ENCODE data around the gene RAB8B.

RAB8B gene

GRCh38 chr15:63288342-63288741 is 98.9 kb downstream of the RAB8B start:
- H3K4me3 ChIP-seq, result no peak overlapping the region
- TF ChIP-seq FOXP2 (optimal IDR thresholded peaks at IDR 0.05; ENCODE audit: control extremely low read depth, extremely low read length, insufficient read depth), result no peak
- TF ChIP-seq EZH2 (IDR thresholded peaks at IDR 0.05), result no peak
- no peak for TF ChIP-seq POLR2AphosphoS5 (IDR thresholded peaks at IDR 0.05; ENCODE audit: borderline replicate concordance, low read depth, low read length)
- no peak overlapping the region for H3K27ac ChIP-seq
- H3K9ac ChIP-seq (ENCODE audit: insufficient read length), result no peak overlapping the region
- no peaks in the 10 kb centered on the region for H3K9me3 ChIP-seq (ENCODE audit: low read depth, low read length)
- DNase-seq (ENCODE audit: low read depth, low spot score), result no peak
- no peaks in the 10 kb centered on the region for H3K36me3 ChIP-seq (ENCODE audit: insufficient read depth, low read length)

- Histone ChIP-seq H3K9ac (ENCODE audit: insufficient read length) (no peak overlapping the region), H3K9me3 (ENCODE audit: low read depth, low read length) (no peaks in the 10 kb centered on the region), H3K36me3 (ENCODE audit: insufficient read depth, low read length) (no peaks in the 10 kb centered on the region), H3K27ac (no peak overlapping the region), H3K4me3 (no peak overlapping the region)
- DNase-seq (ENCODE audit: low read depth, low spot score), result peak; percentile 52
- TF ChIP-seq EZH2 (IDR thresholded peaks at IDR 0.05), result no peak
- TF ChIP-seq POLR2AphosphoS5 (IDR thresholded peaks at IDR 0.05; ENCODE audit: borderline replicate concordance, low read depth, low read length), result no peak
- no peak for TF ChIP-seq FOXP2 (optimal IDR thresholded peaks at IDR 0.05; ENCODE audit: control extremely low read depth, extremely low read length, insufficient read depth)
These were observed 99.5 kb downstream of the RAB8B start for GRCh38 chr15:63288778-63289378.

GRCh38 chr15:63291507-63291906 is 102.1 kb downstream of the RAB8B start:
- no peaks in the 10 kb centered on the region for H3K36me3 ChIP-seq (ENCODE audit: insufficient read depth, low read length)
- TF ChIP-seq EZH2 (IDR thresholded peaks at IDR 0.05) (no peak), POLR2AphosphoS5 (IDR thresholded peaks at IDR 0.05; ENCODE audit: borderline replicate concordance, low read depth, low read length) (no peak), FOXP2 (optimal IDR thresholded peaks at IDR 0.05; ENCODE audit: control extremely low read depth, extremely low read length, insufficient read depth) (no peak)
- no peak overlapping the region for H3K9ac ChIP-seq (ENCODE audit: insufficient read length)
- DNase-seq (ENCODE audit: low read depth, low spot score), result no peak
- no peak overlapping the region for H3K4me3 ChIP-seq
- H3K27ac ChIP-seq, result peak overlapping the region; percentile 67; the same call in 1 of the 2 replicates
- H3K9me3 ChIP-seq (ENCODE audit: low read depth, low read length), result no peaks in the 10 kb centered on the region

- no peak for DNase-seq (ENCODE audit: low read depth, low spot score)
- Histone ChIP-seq H3K36me3 (ENCODE audit: insufficient read depth, low read length) (no peaks in the 10 kb centered on the region), H3K4me3 (no peak overlapping the region), H3K27ac (no peak overlapping the region), H3K9me3 (ENCODE audit: low read depth, low read length) (no peaks in the 10 kb centered on the region), H3K9ac (ENCODE audit: insufficient read length) (no peak overlapping the region)
- TF ChIP-seq EZH2 (IDR thresholded peaks at IDR 0.05) (no peak), FOXP2 (optimal IDR thresholded peaks at IDR 0.05; ENCODE audit: control extremely low read depth, extremely low read length, insufficient read depth) (no peak), POLR2AphosphoS5 (IDR thresholded peaks at IDR 0.05; ENCODE audit: borderline replicate concordance, low read depth, low read length) (no peak)
These were observed 102.8 kb downstream of the RAB8B start for GRCh38 chr15:63292241-63292640.

- H3K4me3 ChIP-seq, result no peak overlapping the region
- DNase-seq (ENCODE audit: low read depth, low spot score), result no peak
- H3K9me3 ChIP-seq (ENCODE audit: low read depth, low read length), result no peaks in the 10 kb centered on the region
- no peak for TF ChIP-seq POLR2AphosphoS5 (IDR thresholded peaks at IDR 0.05; ENCODE audit: borderline replicate concordance, low read depth, low read length)
- no peak overlapping the region for H3K27ac ChIP-seq
- H3K9ac ChIP-seq (ENCODE audit: insufficient read length), result no peak overlapping the region
- no peaks in the 10 kb centered on the region for H3K36me3 ChIP-seq (ENCODE audit: insufficient read depth, low read length)
These were observed 103.4 kb downstream of the RAB8B start for GRCh38 chr15:63292771-63293170.

- DNase-seq (ENCODE audit: low read depth, low spot score), result no peak
- Histone ChIP-seq H3K4me3 (no peak overlapping the region), H3K9me3 (ENCODE audit: low read depth, low read length) (no peaks in the 10 kb centered on the region)
These were observed 105.0 kb downstream of the RAB8B start for GRCh38 chr15:63294359-63294758.

GRCh38 chr15:63295341-63295740 is 105.9 kb downstream of the RAB8B start:
- H3K36me3 ChIP-seq (ENCODE audit: insufficient read depth, low read length), result no peaks in the 10 kb centered on the region
- H3K9ac ChIP-seq (ENCODE audit: insufficient read length), result no peak overlapping the region
- no peak for DNase-seq (ENCODE audit: low read depth, low spot score)
- TF ChIP-seq FOXP2 (optimal IDR thresholded peaks at IDR 0.05; ENCODE audit: control extremely low read depth, extremely low read length, insufficient read depth) (no peak), EZH2 (IDR thresholded peaks at IDR 0.05) (no peak), POLR2AphosphoS5 (IDR thresholded peaks at IDR 0.05; ENCODE audit: borderline replicate concordance, low read depth, low read length) (no peak)
- H3K9me3 ChIP-seq (ENCODE audit: low read depth, low read length), result no peaks in the 10 kb centered on the region
- no peak overlapping the region for H3K27ac ChIP-seq
- no peak overlapping the region for H3K4me3 ChIP-seq

More at GRCh38 chr15:63294359-63294758, 105.0 kb downstream of the RAB8B start:
- H3K36me3 ChIP-seq (ENCODE audit: insufficient read depth, low read length), result no peaks in the 10 kb centered on the region
- TF ChIP-seq FOXP2 (optimal IDR thresholded peaks at IDR 0.05; ENCODE audit: control extremely low read depth, extremely low read length, insufficient read depth), result no peak
- no peak for TF ChIP-seq EZH2 (IDR thresholded peaks at IDR 0.05)
- no peak for TF ChIP-seq POLR2AphosphoS5 (IDR thresholded peaks at IDR 0.05; ENCODE audit: borderline replicate concordance, low read depth, low read length)
- H3K27ac ChIP-seq, result no peak overlapping the region
- no peak overlapping the region for H3K9ac ChIP-seq (ENCODE audit: insufficient read length)

- Histone ChIP-seq H3K4me3 (no peak overlapping the region), H3K36me3 (ENCODE audit: insufficient read depth, low read length) (no peaks in the 10 kb centered on the region), H3K27ac (no peak overlapping the region), H3K9ac (ENCODE audit: insufficient read length) (no peak overlapping the region), H3K9me3 (ENCODE audit: low read depth, low read length) (no peaks in the 10 kb centered on the region)
- TF ChIP-seq POLR2AphosphoS5 (IDR thresholded peaks at IDR 0.05; ENCODE audit: borderline replicate concordance, low read depth, low read length), result no peak
- no peak for TF ChIP-seq EZH2 (IDR thresholded peaks at IDR 0.05)
- TF ChIP-seq FOXP2 (optimal IDR thresholded peaks at IDR 0.05; ENCODE audit: control extremely low read depth, extremely low read length, insufficient read depth), result no peak
- DNase-seq (ENCODE audit: low read depth, low spot score), result no peak
These were observed 106.8 kb downstream of the RAB8B start for GRCh38 chr15:63296195-63296594.

Data from SK-N-MC (cell line).